Measurements from ENCODE around the gene RAD51B. TPM values are rescaled to one million over a fixed set of nuclear protein-coding genes. Genes with fewer than 3 reads are reported as not detected.

RAD51B gene
- total RNA-seq, 4 donors from 2014 or later, result 6.2 to 39.9 (median 12.9) TPM

GRCh38 chr14:68367536-68367935, 548.0 kb downstream of the RAD51B start:
- 69% methylated on average over 5 of the region's 5 CpGs for WGBS, 2 donors
- intact Hi-C loops (cut with DNase I), result no loop called here
- H3K27ac ChIP-seq, result peak overlapping the region in 2 of 4 donors; percentile 6 to 16
- no peak for DNase-seq
- peaks cover 0 to 46% (median 10%) of the 10 kb centered on the region in 3 donors for H3K4me1 ChIP-seq
- H3K36me3 ChIP-seq, result no peaks in the 10 kb centered on the region
- no peaks in the 10 kb centered on the region for H3K27me3 ChIP-seq
- no peaks in the 10 kb centered on the region for H3K9me3 ChIP-seq
- TF ChIP-seq CTCF (IDR thresholded peaks at IDR 0.05) (no peak), POLR2A (IDR thresholded peaks at IDR 0.05) (no peak)
- H3K4me3 ChIP-seq, result no peak overlapping the region

- no peak for TF ChIP-seq CTCF (IDR thresholded peaks at IDR 0.05)
- no peak for TF ChIP-seq POLR2A (IDR thresholded peaks at IDR 0.05)
- 70 to 83% methylated on average over 3 of the region's 3 CpGs for WGBS, 2 donors
- Histone ChIP-seq H3K9me3 (no peaks in the 10 kb centered on the region), H3K4me3 (no peak overlapping the region), H3K36me3 (no peaks in the 10 kb centered on the region), H3K4me1 (peaks cover 0 to 46% (median 10%) of the 10 kb centered on the region in 3 donors), H3K27ac (peak overlapping the region in 2 of 4 donors; percentile 9 to 26), H3K27me3 (no peaks in the 10 kb centered on the region)
- intact Hi-C loops (cut with DNase I), result no loop called here
- no peak for DNase-seq
These were observed 549.3 kb downstream of the RAD51B start for GRCh38 chr14:68368850-68369249.

GRCh38 chr14:68369281-68370056, 549.9 kb downstream of the RAD51B start:
- Histone ChIP-seq H3K27me3 (no peaks in the 10 kb centered on the region), H3K4me1 (peaks cover 0 to 41% (median 10%) of the 10 kb centered on the region in 3 donors), H3K36me3 (no peaks in the 10 kb centered on the region), H3K27ac (peak overlapping the region in 1 of 4 donors; percentile 9), H3K9me3 (no peaks in the 10 kb centered on the region), H3K4me3 (no peak overlapping the region)
- no peak for DNase-seq
- 76 to 87% methylated on average over 6 of the region's 6 CpGs for WGBS, 2 donors
- intact Hi-C loops (cut with DNase I), result no loop called here
- TF ChIP-seq CTCF (IDR thresholded peaks at IDR 0.05), result no peak
- no peak for TF ChIP-seq POLR2A (IDR thresholded peaks at IDR 0.05)

- no peak for DNase-seq
- Histone ChIP-seq H3K36me3 (no peaks in the 10 kb centered on the region), H3K27ac (no peak overlapping the region), H3K27me3 (no peaks in the 10 kb centered on the region), H3K9me3 (no peaks in the 10 kb centered on the region), H3K4me1 (peaks cover 0 to 37% (median 5%) of the 10 kb centered on the region in 3 donors), H3K4me3 (no peak overlapping the region)
- intact Hi-C loops (cut with DNase I), result no loop called here
- TF ChIP-seq POLR2A (IDR thresholded peaks at IDR 0.05) (no peak), CTCF (IDR thresholded peaks at IDR 0.05) (no peak)
These were observed 550.4 kb downstream of the RAD51B start for GRCh38 chr14:68370057-68370360.

GRCh38 chr14:68372368-68372767, 552.8 kb downstream of the RAD51B start:
- no peaks in the 10 kb centered on the region for H3K36me3 ChIP-seq
- H3K27me3 ChIP-seq, result no peaks in the 10 kb centered on the region
- H3K4me3 ChIP-seq, result no peak overlapping the region
- H3K27ac ChIP-seq, result no peak overlapping the region
- H3K4me1 ChIP-seq, result peaks cover 0 to 31% (median 10%) of the 10 kb centered on the region in 3 donors
- intact Hi-C loops (cut with DNase I), result no loop called here
- DNase-seq, result no peak
- H3K9me3 ChIP-seq, result no peaks in the 10 kb centered on the region
- TF ChIP-seq POLR2A (IDR thresholded peaks at IDR 0.05) (no peak), CTCF (IDR thresholded peaks at IDR 0.05) (no peak)
- WGBS, 2 donors, result 90 to 93% methylated on average over 2 of the region's 2 CpGs
